H9 (cell line): ENCODE measurements around the gene NHSL2. TPM values are rescaled to one million over a fixed set of nuclear protein-coding genes. Genes with fewer than 3 reads are reported as not detected.

Experiments used
- DNase-seq: peaks from one replicate; pipeline ENCODE4 v3.0.0-alpha.2; 2017
- H2AFZ ChIP-seq: one replicate; pipeline ENCODE4 v1.6.1; 2013; ENCODE audit warnings: mild to moderate bottlenecking, low read length, control low read depth, moderate library complexity
- H2AK5ac ChIP-seq: 2 replicates; pipeline ENCODE4 v1.6.1; 2013; ENCODE audit warnings: low read length, control low read depth, mixed read lengths; ENCODE audit not compliant: insufficient read length
- H2BK120ac ChIP-seq: one replicate; pipeline ENCODE4 v1.6.1; 2013; ENCODE audit warnings: low read depth, mild to moderate bottlenecking, low read length, control low read depth, inconsistent platforms; ENCODE audit not compliant: poor library complexity, severe bottlenecking
- H2BK12ac ChIP-seq: 2 replicates; pipeline ENCODE4 v1.6.1; 2013; ENCODE audit warnings: low read length, control low read depth, mixed read lengths, low read depth; ENCODE audit not compliant: insufficient read length
- H2BK15ac ChIP-seq: 2 replicates; pipeline ENCODE4 v1.6.1; 2013; ENCODE audit warnings: low read depth, low read length, control low read depth
- H2BK20ac ChIP-seq: one replicate; pipeline ENCODE4 v1.6.1; 2013; ENCODE audit warnings: low read depth, mild to moderate bottlenecking, low read length, control low read depth, inconsistent platforms; ENCODE audit not compliant: poor library complexity, severe bottlenecking
- H2BK5ac ChIP-seq: 2 replicates; pipeline ENCODE4 v1.6.1; 2013; ENCODE audit warnings: low read length, control low read depth, mixed read lengths; ENCODE audit not compliant: insufficient read length
- H3K14ac ChIP-seq: 2 replicates; pipeline ENCODE4 v1.6.1; 2013; ENCODE audit warnings: low read length, control low read depth; ENCODE audit not compliant: insufficient read depth
- H3K18ac ChIP-seq: 2 replicates; pipeline ENCODE4 v1.6.1; 2013; ENCODE audit warnings: low read depth, mild to moderate bottlenecking, mixed read lengths, low read length, control low read depth; ENCODE audit not compliant: insufficient read length
- H3K23ac ChIP-seq: 2 replicates; pipeline ENCODE4 v1.6.1; 2013; ENCODE audit warnings: low read length, control low read depth, mixed read lengths, low read depth; ENCODE audit not compliant: insufficient read length
- H3K23me2 ChIP-seq: 2 replicates; pipeline ENCODE4 v1.6.1; 2013; ENCODE audit warnings: low read depth, mild to moderate bottlenecking, mixed read lengths, low read length, control low read depth; ENCODE audit not compliant: insufficient read length, poor library complexity, severe bottlenecking
- H3K27ac ChIP-seq: 2 replicates; pipeline ENCODE4 v1.5.1; 2013; ENCODE audit warnings: low read length, control low read depth, mixed read lengths, low read depth; ENCODE audit not compliant: insufficient read length
- H3K27me3 ChIP-seq: 2 replicates; pipeline ENCODE4 v1.6.1; 2013; ENCODE audit warnings: low read length, control low read depth, inconsistent platforms; ENCODE audit not compliant: insufficient read depth
- H3K4ac ChIP-seq: 2 replicates; pipeline ENCODE4 v1.6.1; 2013; ENCODE audit warnings: low read depth, mild to moderate bottlenecking, control low read depth, inconsistent platforms, low read length, moderate library complexity
- H3K4me1 ChIP-seq: 2 replicates; pipeline ENCODE4 v1.6.1; 2013; ENCODE audit warnings: low read length, control low read depth, inconsistent platforms; ENCODE audit not compliant: insufficient read depth
- H3K4me2 ChIP-seq: 2 replicates; pipeline ENCODE4 v1.6.1; 2013; ENCODE audit warnings: low read length, control low read depth, mixed read lengths; ENCODE audit not compliant: insufficient read length, insufficient read depth
- H3K56ac ChIP-seq: 2 replicates; pipeline ENCODE4 v1.6.1; 2013; ENCODE audit warnings: low read depth, mild to moderate bottlenecking, mixed read lengths, low read length, control low read depth; ENCODE audit not compliant: insufficient read length
- H3K79me1 ChIP-seq: 2 replicates; pipeline ENCODE4 v1.6.1; 2013; ENCODE audit warnings: low read depth, mild to moderate bottlenecking, moderate library complexity, low read length, control low read depth, inconsistent platforms; ENCODE audit not compliant: insufficient read depth, poor library complexity, severe bottlenecking
- H3K79me2 ChIP-seq: 2 replicates; pipeline ENCODE4 v1.6.1; 2013; ENCODE audit warnings: low read length, control low read depth, inconsistent platforms; ENCODE audit not compliant: insufficient read depth
- H3K9ac ChIP-seq: 2 replicates; pipeline ENCODE4 v1.6.1; 2013; ENCODE audit warnings: low read length, control low read depth, mixed read lengths; ENCODE audit not compliant: insufficient read length; ENCODE audit errors: extremely low read depth
- H3K9me3 ChIP-seq: one replicate; pipeline ENCODE4 v1.6.1; 2013; ENCODE audit warnings: low read depth, low read length, inconsistent platforms; ENCODE audit not compliant: control insufficient read depth
- H3T11ph ChIP-seq: one replicate; pipeline ENCODE4 v1.6.1; 2013; ENCODE audit warnings: mild to moderate bottlenecking, low read length, control low read depth, inconsistent platforms
- H4K20me1 ChIP-seq: one replicate; pipeline ENCODE4 v1.6.1; 2013; ENCODE audit not compliant: control insufficient read depth, insufficient read length, insufficient read depth
- H4K5ac ChIP-seq: 2 replicates; pipeline ENCODE4 v1.6.1; 2013; ENCODE audit warnings: low read depth, mild to moderate bottlenecking, mixed read lengths, low read length, control low read depth; ENCODE audit not compliant: insufficient read length
- H4K8ac ChIP-seq: replicated peaks from 2 replicates; pipeline ENCODE4 v1.6.1; 2013; ENCODE audit warnings: low read length, control low read depth, mixed read lengths, low read depth; ENCODE audit not compliant: insufficient read length
- H4K91ac ChIP-seq: 2 replicates; pipeline ENCODE4 v1.6.1; 2013; ENCODE audit warnings: low read depth, mild to moderate bottlenecking, moderate library complexity, mixed read lengths, low read length, control low read depth; ENCODE audit not compliant: insufficient read length
- H3K27ac Mint-ChIP-seq, 3 experiments: 2 replicates in 2 of 3; 3 replicates in 1 of 3; pipeline ENCODE4 v1.8.0; 2020 to 2021; ENCODE audit warnings: mixed read lengths in 3 of 3, mild to moderate bottlenecking in 1 of 3, moderate library complexity in 1 of 3
- H3K27me3 Mint-ChIP-seq: 2 replicates; pipeline ENCODE4 v1.8.0; 2021; ENCODE audit warnings: low read depth, mild to moderate bottlenecking, moderate library complexity, mixed read lengths
- H3K36me3 Mint-ChIP-seq, 3 experiments: 2 replicates in 2 of 3; 3 replicates in 1 of 3; pipeline ENCODE4 v1.8.0; 2020 to 2021; ENCODE audit warnings: low read depth in 3 of 3, mixed read lengths in 3 of 3; ENCODE audit not compliant: insufficient read depth in 1 of 3
- H3K4me1 Mint-ChIP-seq, 2 experiments: 2 replicates each; pipeline ENCODE4 v1.8.0; 2020; ENCODE audit warnings: mixed read lengths in 2 of 2
- H3K4me3 Mint-ChIP-seq, 2 experiments: 2 replicates in 1 of 2; 3 replicates in 1 of 2; pipeline ENCODE4 v1.8.0; 2020 to 2021; ENCODE audit warnings: mild to moderate bottlenecking in 2 of 2, mixed read lengths in 2 of 2, moderate library complexity in 1 of 2
- H3K9me3 Mint-ChIP-seq, 2 experiments: 2 replicates in 1 of 2; 3 replicates in 1 of 2; pipeline ENCODE4 v1.8.0; 2020; ENCODE audit warnings: mild to moderate bottlenecking in 2 of 2, mixed read lengths in 2 of 2, moderate library complexity in 1 of 2
- WGBS: extraction: QIAGEN DNeasy Blood & Tissue Kit; methylation state at CpG from one replicate; pipeline ENCODE4 v1.1.7; 2013; ENCODE audit warnings: missing lambda C conversion rate, low lambda C conversion rate, mixed read lengths; ENCODE audit not compliant: insufficient read length; ENCODE audit errors: extremely low coverage; 5-methylcytosine and 5-hydroxymethylcytosine counted together
- total RNA-seq: library from RNA; stranded (reverse); gene quantifications from 2 replicates; pipeline ENCODE4 v1.2.1, GENCODE V29; 2021
- TF ChIP-seq, protein P1 (sequence below): fragments of 200-600 bp; sonication (generic); conservative IDR thresholded peaks from 3 replicates; pipeline ENCODE4 v1.8.0; 2021; ENCODE audit warnings: antibody characterized with exemption, mild to moderate bottlenecking

NHSL2 gene
- total RNA-seq, 1 experiment from 2014 or later, result 6.4 TPM

DNA sequence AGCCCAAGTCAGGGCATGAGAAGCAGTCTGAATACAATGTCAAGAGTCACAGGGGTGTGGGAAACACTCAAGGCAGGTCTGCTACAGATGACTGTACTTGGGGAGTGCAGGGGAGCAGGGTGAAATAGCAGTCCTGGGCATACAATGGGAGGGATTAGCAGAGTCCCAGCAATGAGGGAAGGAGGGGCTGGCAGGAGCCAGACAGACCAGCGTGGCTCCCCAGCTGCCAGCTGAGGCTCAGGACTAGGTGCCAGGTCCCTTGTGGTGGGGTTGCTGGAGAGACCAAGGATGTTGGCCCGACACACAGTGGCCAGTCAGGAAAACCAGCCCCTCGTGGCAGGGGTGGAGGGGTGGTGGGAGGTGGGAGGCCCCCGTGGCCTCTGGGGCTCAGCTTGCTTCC is 134.5 kb downstream of the NHSL2 start:
- H3K9me3 ChIP-seq, result peaks cover 26% of the 10 kb centered on the region
- no CpG with 5 or more reads among the region's 4 CpGs for WGBS

More for the DNA sequence above, 134.5 kb downstream of the NHSL2 start:
- TF ChIP-seq, protein P1, sequence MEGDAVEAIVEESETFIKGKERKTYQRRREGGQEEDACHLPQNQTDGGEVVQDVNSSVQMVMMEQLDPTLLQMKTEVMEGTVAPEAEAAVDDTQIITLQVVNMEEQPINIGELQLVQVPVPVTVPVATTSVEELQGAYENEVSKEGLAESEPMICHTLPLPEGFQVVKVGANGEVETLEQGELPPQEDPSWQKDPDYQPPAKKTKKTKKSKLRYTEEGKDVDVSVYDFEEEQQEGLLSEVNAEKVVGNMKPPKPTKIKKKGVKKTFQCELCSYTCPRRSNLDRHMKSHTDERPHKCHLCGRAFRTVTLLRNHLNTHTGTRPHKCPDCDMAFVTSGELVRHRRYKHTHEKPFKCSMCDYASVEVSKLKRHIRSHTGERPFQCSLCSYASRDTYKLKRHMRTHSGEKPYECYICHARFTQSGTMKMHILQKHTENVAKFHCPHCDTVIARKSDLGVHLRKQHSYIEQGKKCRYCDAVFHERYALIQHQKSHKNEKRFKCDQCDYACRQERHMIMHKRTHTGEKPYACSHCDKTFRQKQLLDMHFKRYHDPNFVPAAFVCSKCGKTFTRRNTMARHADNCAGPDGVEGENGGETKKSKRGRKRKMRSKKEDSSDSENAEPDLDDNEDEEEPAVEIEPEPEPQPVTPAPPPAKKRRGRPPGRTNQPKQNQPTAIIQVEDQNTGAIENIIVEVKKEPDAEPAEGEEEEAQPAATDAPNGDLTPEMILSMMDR, result no peak
- no peak overlapping the region for H4K5ac ChIP-seq
- peak overlapping the region; percentile 69; the same call in 1 of the 2 replicates for H3K14ac ChIP-seq
- peaks cover 32 to 33% of the 10 kb centered on the region in 2 experiments for H3K4me1 Mint-ChIP-seq
- H2BK15ac ChIP-seq, result no peak overlapping the region
- no peaks in the 10 kb centered on the region for H3K79me1 ChIP-seq
- H3K4ac ChIP-seq, result no peak overlapping the region
- H3K4me1 ChIP-seq, result peaks cover 6% of the 10 kb centered on the region; the same call in 1 of the 2 replicates
- H2BK20ac ChIP-seq, result no peak overlapping the region
- H3K36me3 Mint-ChIP-seq, result peaks cover 0 to 9% (median 9%) of the 10 kb centered on the region in 3 experiments; a peak in 5 of 7 replicates
- no peak overlapping the region for H2BK5ac ChIP-seq
- peak overlapping the region in 2 of 3 experiments; percentile 78 to 96; a peak in 4 of 7 replicates for H3K27ac Mint-ChIP-seq
- no peak overlapping the region for H3K56ac ChIP-seq
- H4K20me1 ChIP-seq, result no peaks in the 10 kb centered on the region
- H3K4me3 Mint-ChIP-seq, result no peak overlapping the region
- H3K27me3 ChIP-seq, result no peaks in the 10 kb centered on the region
- H3K18ac ChIP-seq, result peak overlapping the region; percentile 70
- no peak overlapping the region for H2AK5ac ChIP-seq
- no peak overlapping the region for H2BK120ac ChIP-seq
- peak overlapping the region; percentile 2 for H3K4me2 ChIP-seq
- H2AFZ ChIP-seq, result no peak overlapping the region
- no peak overlapping the region for H4K8ac ChIP-seq
- H4K91ac ChIP-seq, result no peak overlapping the region
- no peak overlapping the region for H3K27ac ChIP-seq
- H3T11ph ChIP-seq, result no peak overlapping the region
- peaks cover 2% of the 10 kb centered on the region; the same call in 1 of the 2 replicates for H3K27me3 Mint-ChIP-seq
- H3K9me3 Mint-ChIP-seq, result peaks cover 71 to 72% of the 10 kb centered on the region in 2 experiments
- no peak overlapping the region for H3K9ac ChIP-seq
- no peak overlapping the region for H2BK12ac ChIP-seq
- no peak for DNase-seq
- no peaks in the 10 kb centered on the region for H3K79me2 ChIP-seq
- no peak overlapping the region for H3K23ac ChIP-seq
- H3K23me2 ChIP-seq, result no peaks in the 10 kb centered on the region
